ENCODE results near the gene TSC22D4.

GRCh38 chr7:100465299-100465698 is 13.7 kb downstream of the TSC22D4 start:
- no peak for TF ChIP-seq POLR2A (IDR thresholded peaks at IDR 0.05)
- TF ChIP-seq, protein P1, sequence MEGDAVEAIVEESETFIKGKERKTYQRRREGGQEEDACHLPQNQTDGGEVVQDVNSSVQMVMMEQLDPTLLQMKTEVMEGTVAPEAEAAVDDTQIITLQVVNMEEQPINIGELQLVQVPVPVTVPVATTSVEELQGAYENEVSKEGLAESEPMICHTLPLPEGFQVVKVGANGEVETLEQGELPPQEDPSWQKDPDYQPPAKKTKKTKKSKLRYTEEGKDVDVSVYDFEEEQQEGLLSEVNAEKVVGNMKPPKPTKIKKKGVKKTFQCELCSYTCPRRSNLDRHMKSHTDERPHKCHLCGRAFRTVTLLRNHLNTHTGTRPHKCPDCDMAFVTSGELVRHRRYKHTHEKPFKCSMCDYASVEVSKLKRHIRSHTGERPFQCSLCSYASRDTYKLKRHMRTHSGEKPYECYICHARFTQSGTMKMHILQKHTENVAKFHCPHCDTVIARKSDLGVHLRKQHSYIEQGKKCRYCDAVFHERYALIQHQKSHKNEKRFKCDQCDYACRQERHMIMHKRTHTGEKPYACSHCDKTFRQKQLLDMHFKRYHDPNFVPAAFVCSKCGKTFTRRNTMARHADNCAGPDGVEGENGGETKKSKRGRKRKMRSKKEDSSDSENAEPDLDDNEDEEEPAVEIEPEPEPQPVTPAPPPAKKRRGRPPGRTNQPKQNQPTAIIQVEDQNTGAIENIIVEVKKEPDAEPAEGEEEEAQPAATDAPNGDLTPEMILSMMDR (IDR thresholded peaks at IDR 0.05) = no peak
